Activated B cell treated with CpG ODN at 0.5 μM for 24 hours (primary cell): ENCODE data around the gene TLR2. TPM values are rescaled to one million over a fixed set of nuclear protein-coding genes. Genes with fewer than 3 reads are reported as not detected.
A peak's percentile ranks its signal among the peaks of the same experiment; 100 is the strongest.

Source experiments
- ATAC-seq: fragments of 200-7000 bp; cut with Tn5 transposase; one replicate; pipeline ENCODE4 v1.10.0; 2021; ENCODE audit warnings: low read depth, mild to moderate bottlenecking, moderate library complexity
- CTCF ChIA-PET: fragments of 350-600 bp; sonication (Branson Sonifier 250); formaldehyde crosslinking; loops from one replicate; lab custom pipeline; 2021; ENCODE audit warnings: antibody characterized with exemption; lab: Charles Lee
- POLR2A ChIA-PET: fragments of 350-600 bp; sonication (Branson Sonifier 250); formaldehyde crosslinking; loops from one replicate; lab custom pipeline; 2021; ENCODE audit warnings: antibody characterized with exemption; lab: Charles Lee
- DNase-seq: peaks from one replicate; pipeline ENCODE4 v3.0.0; 2022
- H3K27ac Mint-ChIP-seq: one replicate; pipeline ENCODE4 v1.8.0; 2020; ENCODE audit warnings: mixed read lengths
- H3K27me3 Mint-ChIP-seq: one replicate; pipeline ENCODE4 v1.8.0; 2021; ENCODE audit warnings: mixed read lengths
- H3K36me3 Mint-ChIP-seq: one replicate; pipeline ENCODE4 v1.8.0; 2021; ENCODE audit warnings: low read depth, mixed read lengths
- H3K4me1 Mint-ChIP-seq: one replicate; pipeline ENCODE4 v1.8.0; 2021; ENCODE audit warnings: mixed read lengths
- H3K4me3 Mint-ChIP-seq: one replicate; pipeline ENCODE4 v1.8.0; 2020; ENCODE audit warnings: mild to moderate bottlenecking, mixed read lengths
- H3K9me3 Mint-ChIP-seq: one replicate; pipeline ENCODE4 v1.8.0; 2020; ENCODE audit warnings: mixed read lengths
- intact Hi-C: fragments of 100-400 bp; cut with micrococcal nuclease; formaldehyde crosslinking; loops from one replicate; pipeline ENCODE4 v1.15.1; 2024
- total RNA-seq: library from RNA; stranded (reverse); gene quantifications from 2 replicates; pipeline ENCODE4 v1.2.3, GENCODE V29; 2022
- TF ChIP-seq, protein P1 (sequence below): fragments of 200-600 bp; IDR thresholded peaks from one replicate; pipeline ENCODE4 v1.8.0; 2022; ENCODE audit warnings: antibody characterized with exemption, mild to moderate bottlenecking

Gene TLR2
- total RNA-seq, 1 donor from 2014 or later = 4.3 TPM

DNA sequence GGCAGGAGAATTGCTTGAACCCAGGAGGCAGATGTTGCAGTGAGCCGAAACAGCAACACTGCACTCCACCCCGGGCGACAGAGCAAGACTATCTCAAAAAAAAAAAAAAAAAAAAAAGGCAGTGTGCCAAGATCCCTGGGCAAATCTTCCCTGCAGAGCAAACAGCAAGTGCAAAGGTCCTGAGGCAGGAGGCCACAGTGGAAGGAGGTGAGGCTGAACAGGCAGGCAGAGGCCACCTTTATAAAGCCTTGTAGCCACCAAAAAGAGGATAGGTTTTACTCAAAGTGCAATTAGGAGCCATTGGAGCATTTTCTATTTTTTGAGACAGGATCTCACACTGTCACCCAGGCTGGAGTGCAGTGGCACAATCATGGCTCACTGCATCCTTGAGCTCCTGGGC lies 45.1 kb upstream of the TLR2 start:
- POLR2A ChIA-PET = interaction anchor here (0.7 kb wide), 1 partner anchor 10 kb away, joined by 7 read pairs; no protein-coding TSS in a partner anchor
- ATAC-seq (no peak), DNase-seq (no peak)
- Mint-ChIP-seq H3K9me3 (no peaks in the 10 kb centered on the region), H3K36me3 (peaks cover 44% of the 10 kb centered on the region), H3K4me3 (no peak overlapping the region), H3K4me1 (peaks cover 6% of the 10 kb centered on the region), H3K27me3 (no peaks in the 10 kb centered on the region), H3K27ac (no peak overlapping the region)
- TF ChIP-seq, protein P1, sequence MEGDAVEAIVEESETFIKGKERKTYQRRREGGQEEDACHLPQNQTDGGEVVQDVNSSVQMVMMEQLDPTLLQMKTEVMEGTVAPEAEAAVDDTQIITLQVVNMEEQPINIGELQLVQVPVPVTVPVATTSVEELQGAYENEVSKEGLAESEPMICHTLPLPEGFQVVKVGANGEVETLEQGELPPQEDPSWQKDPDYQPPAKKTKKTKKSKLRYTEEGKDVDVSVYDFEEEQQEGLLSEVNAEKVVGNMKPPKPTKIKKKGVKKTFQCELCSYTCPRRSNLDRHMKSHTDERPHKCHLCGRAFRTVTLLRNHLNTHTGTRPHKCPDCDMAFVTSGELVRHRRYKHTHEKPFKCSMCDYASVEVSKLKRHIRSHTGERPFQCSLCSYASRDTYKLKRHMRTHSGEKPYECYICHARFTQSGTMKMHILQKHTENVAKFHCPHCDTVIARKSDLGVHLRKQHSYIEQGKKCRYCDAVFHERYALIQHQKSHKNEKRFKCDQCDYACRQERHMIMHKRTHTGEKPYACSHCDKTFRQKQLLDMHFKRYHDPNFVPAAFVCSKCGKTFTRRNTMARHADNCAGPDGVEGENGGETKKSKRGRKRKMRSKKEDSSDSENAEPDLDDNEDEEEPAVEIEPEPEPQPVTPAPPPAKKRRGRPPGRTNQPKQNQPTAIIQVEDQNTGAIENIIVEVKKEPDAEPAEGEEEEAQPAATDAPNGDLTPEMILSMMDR = no peak
- intact Hi-C loops = no loop called here
- CTCF ChIA-PET = no interaction called here

DNA sequence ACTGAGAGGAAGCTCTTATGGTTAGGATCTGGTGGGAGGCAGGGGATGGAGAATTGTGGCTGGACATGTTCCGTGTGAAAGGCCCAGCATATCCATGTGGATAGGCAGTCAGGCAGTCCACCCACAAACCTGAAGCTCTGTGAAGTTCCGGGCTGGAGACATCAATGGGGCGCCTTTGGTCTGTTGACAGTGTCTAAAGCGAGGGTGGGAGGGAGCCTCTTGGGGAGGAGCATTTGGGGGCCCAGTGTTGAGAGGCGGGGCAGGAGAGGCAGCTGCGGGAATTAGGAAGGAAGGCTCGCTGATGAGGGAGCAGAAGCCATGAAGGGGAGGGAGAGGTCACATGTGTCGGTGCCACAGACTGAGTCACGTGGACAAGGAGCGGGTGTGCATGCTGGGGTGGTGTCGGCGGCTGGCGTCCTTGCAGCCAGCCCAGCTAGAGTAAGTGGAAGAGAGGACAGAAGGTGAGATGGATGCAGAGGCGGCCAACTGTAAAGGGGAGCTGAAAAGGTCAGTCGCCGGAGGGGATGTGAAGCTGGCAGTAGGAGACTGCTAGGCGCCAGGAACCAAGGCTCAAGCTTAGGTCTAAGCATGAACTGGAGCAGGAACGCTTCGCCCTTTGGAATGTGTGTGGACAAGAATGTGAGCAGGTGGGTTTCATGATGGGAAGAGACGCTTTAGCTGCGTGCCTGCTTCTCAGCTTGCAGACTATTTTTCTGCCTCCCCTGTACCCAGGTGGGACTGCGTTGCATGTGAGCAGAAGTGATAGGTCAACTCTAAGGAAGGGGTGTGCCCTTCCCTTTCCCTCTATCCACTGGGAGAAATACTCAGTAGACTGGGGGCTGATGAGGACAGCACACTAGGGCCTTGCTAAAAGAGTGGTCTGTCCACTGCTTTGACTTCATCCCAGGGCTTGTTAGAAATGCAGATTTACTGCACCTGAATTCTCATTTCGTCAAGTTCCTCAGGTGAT lies 44.0 kb upstream of the TLR2 start:
- no peak for DNase-seq
- Mint-ChIP-seq H3K27ac (no peak overlapping the region), H3K9me3 (peaks cover under 1% of the 10 kb centered on the region), H3K27me3 (no peaks in the 10 kb centered on the region), H3K36me3 (peaks cover 34% of the 10 kb centered on the region), H3K4me3 (no peak overlapping the region), H3K4me1 (peaks cover 6% of the 10 kb centered on the region)
- intact Hi-C loops = no loop called here
- ChIA-PET POLR2A (no interaction called here), CTCF (no interaction called here)
- TF ChIP-seq, protein P1 = no peak
- ATAC-seq = no peak

GRCh38 chr4:153641532-153641931 lies 42.5 kb upstream of the TLR2 start:
- CTCF ChIA-PET = no interaction called here
- intact Hi-C loops = no loop called here

DNA sequence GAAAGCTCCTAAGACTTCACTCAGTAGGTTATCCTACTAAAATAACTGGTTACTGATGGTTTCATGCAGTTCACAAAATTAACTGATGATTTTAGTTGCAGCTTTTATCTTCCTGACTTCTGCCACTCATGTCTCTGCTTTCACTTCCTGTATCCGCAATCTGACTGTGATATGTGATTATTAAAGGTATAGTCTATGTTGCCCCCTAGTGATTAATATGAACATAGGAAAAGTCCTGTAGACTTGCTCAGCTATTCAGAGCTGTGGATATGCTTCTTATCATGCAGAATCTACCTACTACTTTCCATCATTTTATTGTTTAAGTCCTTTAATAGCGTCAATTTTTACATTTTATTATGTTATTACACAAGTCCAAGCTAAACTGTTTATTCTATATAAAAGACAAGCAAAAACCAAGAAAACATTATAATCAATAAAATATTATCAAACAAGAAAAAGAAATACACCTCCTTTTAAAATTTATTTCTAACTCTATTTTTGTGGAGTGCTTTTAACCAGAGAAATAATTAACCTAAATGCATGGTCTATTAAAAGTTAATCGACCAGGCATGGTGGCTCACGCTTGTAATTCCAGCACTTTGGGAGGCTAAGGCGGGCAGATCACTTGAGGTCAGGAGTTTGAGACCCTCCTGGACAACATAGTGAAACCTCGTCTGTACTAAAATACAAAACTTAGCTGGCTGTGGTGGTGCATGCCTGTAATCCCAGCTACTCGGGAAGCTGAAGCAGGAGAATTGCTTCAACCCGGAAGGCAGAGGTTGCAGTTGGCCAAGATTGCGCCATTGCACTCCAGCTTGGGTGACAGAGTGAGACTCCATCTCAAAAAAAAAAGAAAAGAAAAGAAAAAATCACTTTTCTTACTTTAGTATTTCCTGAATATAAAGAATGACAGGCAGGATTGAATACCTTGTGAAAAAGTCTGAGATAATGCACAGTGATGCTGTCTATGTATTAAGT lies 40.4 kb upstream of the TLR2 start:
- no peaks in the 10 kb centered on the region for H3K27me3 Mint-ChIP-seq
- H3K36me3 Mint-ChIP-seq = no peaks in the 10 kb centered on the region
- TF ChIP-seq, protein P1 = peak; percentile 36
- ATAC-seq = peak; percentile 95
- intact Hi-C loops = loop anchor here (1.0 to 2.0 kb wide), 8 partner anchors 9 to 793 kb away; partner anchors contain the start of gene MND1
- H3K27ac Mint-ChIP-seq = no peak overlapping the region
- POLR2A ChIA-PET = interaction anchor here (0.6 to 1.5 kb wide), 8 partner anchors 9 to 558 kb away, joined by 3 to 5 read pairs (median 4); partner anchors contain the start of gene TMEM131L
- DNase-seq = no peak
- H3K9me3 Mint-ChIP-seq = peaks cover 2% of the 10 kb centered on the region
- H3K4me1 Mint-ChIP-seq = peaks cover 10% of the 10 kb centered on the region
- no peak overlapping the region for H3K4me3 Mint-ChIP-seq
- CTCF ChIA-PET = interaction anchor here (0.6 to 2.9 kb wide), 31 partner anchors 8 to 789 kb away, joined by 3 to 36 read pairs (median 3); partner anchors contain the start of gene MND1

More at GRCh38 chr4:153641532-153641931, 42.5 kb upstream of the TLR2 start:
- peaks cover 2% of the 10 kb centered on the region for H3K9me3 Mint-ChIP-seq
- TF ChIP-seq, protein P1 = no peak
- peaks cover 20% of the 10 kb centered on the region for H3K36me3 Mint-ChIP-seq
- POLR2A ChIA-PET = no interaction called here
- DNase-seq = no peak
- no peak for ATAC-seq
- no peak overlapping the region for H3K4me3 Mint-ChIP-seq
- H3K27me3 Mint-ChIP-seq = no peaks in the 10 kb centered on the region
- H3K4me1 Mint-ChIP-seq = peaks cover 6% of the 10 kb centered on the region
- peak overlapping the region; percentile 33 for H3K27ac Mint-ChIP-seq
